ENCODE data around the gene MRPL36.

- TF ChIP-seq POLR2A (IDR thresholded peaks at IDR 0.05; ENCODE audit: low read depth, low read length) = no peak
- no peak for TF ChIP-seq POLR2AphosphoS5 (IDR thresholded peaks at IDR 0.05; ENCODE audit: low read depth, low read length)
These were observed 35.6 kb downstream of the MRPL36 start for GRCh38 chr5:1763960-1764605.

Data from GM12892 (cell line).